ENCODE measurements around the gene LRCH4.
"Not testable (repeated sequence)": the region's sequence is repeated elsewhere in the genome, so short reads cannot be mapped to it uniquely, and the experiment has no call there.

LRCH4 gene

DNA sequence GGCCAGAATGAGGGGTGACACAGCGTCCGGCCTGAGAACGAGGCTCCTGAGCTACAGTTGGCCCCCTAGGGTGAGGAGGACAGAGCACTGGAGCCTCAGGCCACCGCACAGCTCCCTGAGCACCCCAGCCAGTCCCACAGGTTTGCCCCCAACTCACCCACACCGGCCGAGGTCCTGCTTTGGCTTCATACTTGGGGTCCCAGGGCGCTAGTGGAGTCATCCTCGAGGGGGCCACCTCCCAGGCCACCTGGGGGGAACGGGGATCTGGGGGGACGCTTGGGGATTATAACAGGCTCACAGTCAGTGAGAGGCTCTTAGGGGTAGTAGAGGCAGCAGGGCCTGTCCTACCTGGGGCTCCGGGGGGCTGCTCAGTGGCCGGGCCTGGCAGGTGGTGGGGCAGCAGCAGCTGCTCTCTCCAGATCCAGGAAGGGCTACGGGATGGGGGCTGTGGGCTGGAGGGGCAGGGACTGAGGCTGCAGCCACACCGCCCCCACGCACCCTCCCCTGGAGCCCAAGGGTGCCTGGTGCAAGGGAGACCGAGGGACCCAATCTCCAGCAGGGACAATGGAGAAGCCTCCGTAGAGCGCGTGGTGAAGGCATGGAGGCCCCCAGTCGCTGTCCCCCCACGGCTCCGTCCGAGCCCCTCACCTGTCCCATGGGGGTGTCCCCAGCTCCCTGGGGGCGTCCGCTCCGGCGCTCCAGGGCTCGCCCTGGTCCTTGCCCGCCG is 12.8 kb downstream of the LRCH4 start:
- Mint-ChIP-seq H3K36me3 (ENCODE audit: insufficient read depth) (peaks cover 37% of the 10 kb centered on the region), H3K9me3 (no peaks in the 10 kb centered on the region), H3K27me3 (no peaks in the 10 kb centered on the region), H3K4me1 (ENCODE audit: low read depth in 2 of 2) (peaks cover 17% of the 10 kb centered on the region in 2 donors), H3K4me3 (no peak overlapping the region), H3K27ac (peak overlapping the region in 1 of 2 donors; percentile 80)
- no peak for DNase-seq
- no peak for ATAC-seq (replicated peaks)

DNA sequence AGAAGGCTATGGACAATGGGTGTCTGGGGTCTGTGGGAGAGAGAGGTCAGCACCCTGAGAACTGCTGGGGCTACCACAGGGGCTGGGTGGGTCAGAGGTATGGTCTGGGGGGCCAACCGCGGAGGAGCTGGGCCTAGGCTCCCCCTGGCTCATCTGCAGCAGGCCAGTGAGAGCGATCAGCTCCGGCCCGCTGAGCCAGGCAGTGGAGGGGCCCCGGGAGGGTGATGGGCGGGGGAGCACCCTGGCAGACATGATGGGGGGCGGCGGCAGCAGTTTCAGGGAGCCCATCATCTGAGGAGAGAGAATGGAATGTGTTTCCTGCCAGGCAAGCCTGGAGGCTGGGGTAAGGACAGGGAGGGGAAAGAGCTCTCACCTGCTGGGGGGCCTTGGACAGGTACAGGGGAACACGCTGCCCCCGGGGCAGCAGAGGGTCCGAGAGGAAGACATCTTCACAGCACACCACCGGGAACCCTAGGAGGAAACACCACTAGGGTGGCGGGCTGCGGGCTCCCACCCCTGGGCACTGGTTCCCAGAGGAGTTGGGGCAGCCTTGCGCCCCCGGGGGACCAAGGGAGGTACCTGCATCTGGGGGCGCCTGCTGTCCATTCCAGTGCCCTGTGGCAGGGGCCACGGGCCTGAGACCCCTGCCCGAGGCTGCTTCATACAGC is 13.5 kb downstream of the LRCH4 start:
- DNase-seq, result no peak
- peak overlapping the region in 1 of 2 donors; percentile 17 for H3K4me3 Mint-ChIP-seq
- peak overlapping the region; percentile 31 to 80 for H3K27ac Mint-ChIP-seq
- H3K9me3 Mint-ChIP-seq, result no peaks in the 10 kb centered on the region
- peaks cover 22 to 23% of the 10 kb centered on the region in 2 donors for H3K4me1 Mint-ChIP-seq (ENCODE audit: low read depth in 2 of 2)
- no peak for ATAC-seq (replicated peaks)
- no peaks in the 10 kb centered on the region for H3K27me3 Mint-ChIP-seq
- H3K36me3 Mint-ChIP-seq (ENCODE audit: insufficient read depth), result peaks cover 38% of the 10 kb centered on the region

DNA sequence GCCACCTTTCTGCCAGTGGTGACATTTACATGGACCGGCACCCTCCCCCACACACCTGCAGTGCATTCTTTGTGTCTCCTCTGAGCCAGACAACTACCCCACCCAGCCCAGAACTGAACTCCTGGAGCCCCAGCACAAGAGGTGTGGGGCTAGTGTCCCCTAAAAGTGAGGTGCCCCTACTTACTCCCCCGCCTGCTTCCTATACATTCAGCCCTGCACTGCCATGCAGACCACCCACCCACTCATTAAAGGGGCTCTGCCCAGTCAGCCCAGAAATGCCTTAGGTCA is 14.2 kb downstream of the LRCH4 start:
- ATAC-seq (replicated peaks), result no peak
- Mint-ChIP-seq H3K27ac (peak overlapping the region; percentile 31 to 80), H3K4me1 (ENCODE audit: low read depth in 2 of 2) (peaks cover 22 to 23% of the 10 kb centered on the region in 2 donors), H3K4me3 (peak overlapping the region in 1 of 2 donors; percentile 17), H3K27me3 (no peaks in the 10 kb centered on the region), H3K9me3 (no peaks in the 10 kb centered on the region), H3K36me3 (ENCODE audit: insufficient read depth) (peaks cover 41% of the 10 kb centered on the region)
- DNase-seq, result no peak

DNA sequence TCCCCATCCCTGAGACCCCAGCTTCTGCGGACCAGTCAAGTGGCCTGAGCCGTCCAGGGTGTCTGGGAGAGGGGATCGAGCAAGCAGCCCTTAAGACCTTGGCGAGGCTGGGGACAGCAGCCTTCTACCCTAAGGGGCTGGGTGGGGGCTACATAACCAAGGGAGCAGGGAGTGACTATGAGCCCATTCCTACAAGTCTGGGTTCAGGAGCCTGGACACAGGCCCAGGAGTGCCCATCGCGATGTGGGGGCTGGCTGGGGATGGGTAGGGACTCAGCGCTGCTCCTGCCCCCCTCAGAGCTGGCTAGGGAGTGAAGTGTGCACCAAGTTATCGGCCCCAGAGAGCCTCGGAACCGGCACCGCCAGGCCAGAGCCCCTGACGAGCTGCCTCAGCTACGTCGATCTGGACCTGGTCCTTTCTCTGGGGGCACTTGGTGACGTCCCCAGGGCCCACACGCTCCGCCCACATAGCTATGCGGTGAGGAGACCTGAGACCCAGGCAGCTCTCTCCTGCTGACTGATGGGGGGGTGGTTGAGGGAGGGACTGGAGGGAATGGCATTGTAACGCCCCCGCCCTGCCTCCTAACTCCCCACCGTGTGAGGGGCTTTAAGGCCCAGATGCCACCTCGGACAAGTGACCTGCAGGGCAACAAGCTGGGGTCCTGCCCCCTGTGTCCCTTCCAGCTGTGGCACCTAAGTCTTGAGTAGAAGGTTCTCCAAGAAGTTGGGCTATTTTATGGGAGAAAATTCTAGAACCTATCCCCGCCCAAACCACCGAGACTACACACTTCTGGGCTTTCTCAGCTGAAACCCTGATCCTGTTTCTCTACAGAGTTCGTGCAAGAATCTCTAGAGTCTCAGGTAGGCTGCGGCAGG is 14.7 kb downstream of the LRCH4 start:
- Mint-ChIP-seq H3K9me3 (no peaks in the 10 kb centered on the region), H3K27ac (peak overlapping the region; percentile 31 to 86), H3K4me1 (ENCODE audit: low read depth in 2 of 2) (peaks cover 22 to 23% of the 10 kb centered on the region in 2 donors), H3K4me3 (peak overlapping the region in 1 of 2 donors; percentile 71), H3K36me3 (ENCODE audit: insufficient read depth) (peaks cover 47% of the 10 kb centered on the region), H3K27me3 (no peaks in the 10 kb centered on the region)
- DNase-seq (no peak), ATAC-seq (replicated peaks) (no peak)

DNA sequence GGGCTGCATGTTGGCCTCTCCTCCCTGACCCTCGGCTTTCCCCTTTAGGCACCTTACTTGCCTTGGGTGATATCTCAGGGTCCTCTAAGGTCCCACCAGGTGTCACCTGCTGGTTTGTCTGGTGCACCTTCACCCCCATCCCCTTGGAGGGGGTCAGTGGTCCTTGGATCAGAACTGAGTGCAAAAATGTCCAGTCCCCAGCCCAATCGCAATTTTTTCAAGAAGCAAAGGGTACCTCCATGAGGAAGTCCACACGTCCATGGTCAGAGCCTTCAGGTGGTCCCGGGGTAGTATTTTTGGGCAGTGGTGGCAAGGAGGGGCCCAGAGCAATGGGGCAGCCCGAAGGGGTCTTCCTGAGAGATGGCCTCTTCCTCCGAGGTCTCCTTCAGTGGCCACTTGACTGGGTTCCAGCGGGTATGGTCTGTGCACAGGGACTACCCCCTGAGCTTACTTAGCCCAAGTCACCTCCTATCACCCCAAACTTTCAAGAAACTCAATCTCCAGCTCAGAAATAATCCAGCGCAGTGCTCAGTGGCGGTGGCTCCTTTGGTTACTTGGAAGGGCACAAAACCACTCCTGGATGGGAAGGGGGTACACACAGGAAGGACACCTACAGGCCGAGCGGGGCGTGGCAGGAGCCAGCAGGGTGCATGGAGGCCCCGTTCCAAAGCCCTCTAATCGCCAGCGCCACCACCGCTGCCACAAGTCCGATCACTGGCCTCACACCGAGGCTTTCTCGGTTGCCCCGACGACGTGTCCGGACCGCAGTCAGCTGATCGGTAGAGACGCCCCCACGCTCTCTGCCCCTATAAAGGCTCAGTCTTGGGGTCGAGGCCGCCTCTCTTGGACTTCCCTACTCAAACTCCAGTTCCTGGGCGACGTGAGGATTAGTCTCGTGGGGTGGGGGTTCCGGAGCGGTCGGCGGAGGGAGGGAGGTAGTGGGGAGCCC is 16.8 kb downstream of the LRCH4 start:
- H3K4me3 Mint-ChIP-seq, result peak overlapping the region; percentile 56 to 71
- H3K4me1 Mint-ChIP-seq (ENCODE audit: low read depth in 2 of 2), result peaks cover 22 to 26% of the 10 kb centered on the region in 2 donors
- peaks cover 56% of the 10 kb centered on the region for H3K36me3 Mint-ChIP-seq (ENCODE audit: insufficient read depth)
- no peaks in the 10 kb centered on the region for H3K9me3 Mint-ChIP-seq
- peak; percentile 26 for ATAC-seq (replicated peaks)
- peak overlapping the region; percentile 21 to 42 for H3K27ac Mint-ChIP-seq
- no peaks in the 10 kb centered on the region for H3K27me3 Mint-ChIP-seq
- peak; percentile 38 to 48 (median 40) for DNase-seq

DNA sequence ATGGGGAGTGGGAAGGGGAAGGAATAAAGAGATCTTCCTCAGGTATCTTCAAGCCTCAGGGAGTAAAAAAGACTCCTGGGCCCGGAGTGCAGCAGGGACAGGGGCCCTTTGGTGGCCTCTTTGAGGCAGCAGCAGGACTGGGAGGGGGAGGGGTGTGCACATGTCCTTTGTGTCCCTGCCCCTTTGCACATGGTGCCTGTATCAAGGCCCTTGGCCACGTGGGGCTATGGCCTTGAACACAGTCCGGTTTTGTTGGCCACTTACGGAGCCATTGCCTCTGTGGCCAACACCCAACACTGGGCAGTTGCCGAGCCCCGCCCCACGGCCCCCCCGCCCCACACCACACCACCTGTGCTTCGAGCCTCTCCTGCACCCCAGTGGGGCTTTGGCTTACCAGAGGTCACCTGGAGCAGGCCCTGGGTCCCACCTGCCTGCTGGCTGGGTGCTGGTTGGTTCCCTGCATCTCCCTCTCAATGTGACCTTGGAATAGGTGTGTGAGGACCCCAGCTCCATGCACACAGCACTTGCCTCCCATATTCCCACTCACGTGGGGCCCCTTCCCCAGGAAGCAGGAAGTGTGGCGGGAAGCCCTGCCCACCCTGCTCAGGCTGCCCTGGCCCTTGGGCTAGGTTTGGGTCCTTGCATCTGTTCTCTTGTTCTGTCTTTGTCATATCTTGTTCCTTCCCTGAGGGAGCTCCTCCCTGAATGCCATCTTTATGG is 17.6 kb downstream of the LRCH4 start:
- Mint-ChIP-seq H3K4me3 (no peak overlapping the region), H3K9me3 (no peaks in the 10 kb centered on the region), H3K36me3 (ENCODE audit: insufficient read depth) (peaks cover 59% of the 10 kb centered on the region)

DNA sequence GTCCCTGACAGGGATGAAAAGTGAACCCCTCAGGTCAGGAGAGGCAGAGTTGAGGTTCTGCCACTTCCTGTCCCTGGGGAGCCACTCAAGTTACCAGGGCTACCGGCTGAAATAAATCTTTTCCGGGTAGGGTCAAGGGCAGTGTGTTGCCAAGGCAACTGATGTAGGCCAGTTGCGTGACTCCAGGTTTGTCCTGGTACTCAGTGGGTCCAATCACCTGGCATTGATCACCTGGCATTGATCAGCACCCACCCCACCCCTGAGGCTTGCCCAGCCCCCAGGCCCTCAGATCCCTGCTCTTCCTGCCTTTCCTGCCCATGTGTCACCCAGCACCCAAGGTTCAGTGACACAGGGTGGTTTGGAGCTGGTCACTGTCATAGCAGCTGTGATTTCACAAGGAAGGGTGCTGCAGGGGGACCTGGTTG is 18.2 kb downstream of the LRCH4 start:
- peaks cover 56% of the 10 kb centered on the region for H3K36me3 Mint-ChIP-seq (ENCODE audit: insufficient read depth)
- H3K27me3 Mint-ChIP-seq, result no peaks in the 10 kb centered on the region
- no peak for ATAC-seq (replicated peaks)
- H3K27ac Mint-ChIP-seq, result peak overlapping the region in 1 of 2 donors; percentile 49
- H3K9me3 Mint-ChIP-seq, result no peaks in the 10 kb centered on the region
- no peak overlapping the region for H3K4me3 Mint-ChIP-seq
- peaks cover 26 to 32% of the 10 kb centered on the region in 2 donors for H3K4me1 Mint-ChIP-seq (ENCODE audit: low read depth in 2 of 2)
- DNase-seq, result no peak

More for the DNA sequence above, 17.6 kb downstream of the LRCH4 start:
- ATAC-seq (replicated peaks) (no peak), DNase-seq (no peak)
- H3K27ac Mint-ChIP-seq, result peak overlapping the region; percentile 42 to 49
- H3K4me1 Mint-ChIP-seq (ENCODE audit: low read depth in 2 of 2), result peaks cover 28 to 32% of the 10 kb centered on the region in 2 donors
- H3K27me3 Mint-ChIP-seq, result no peaks in the 10 kb centered on the region

DNA sequence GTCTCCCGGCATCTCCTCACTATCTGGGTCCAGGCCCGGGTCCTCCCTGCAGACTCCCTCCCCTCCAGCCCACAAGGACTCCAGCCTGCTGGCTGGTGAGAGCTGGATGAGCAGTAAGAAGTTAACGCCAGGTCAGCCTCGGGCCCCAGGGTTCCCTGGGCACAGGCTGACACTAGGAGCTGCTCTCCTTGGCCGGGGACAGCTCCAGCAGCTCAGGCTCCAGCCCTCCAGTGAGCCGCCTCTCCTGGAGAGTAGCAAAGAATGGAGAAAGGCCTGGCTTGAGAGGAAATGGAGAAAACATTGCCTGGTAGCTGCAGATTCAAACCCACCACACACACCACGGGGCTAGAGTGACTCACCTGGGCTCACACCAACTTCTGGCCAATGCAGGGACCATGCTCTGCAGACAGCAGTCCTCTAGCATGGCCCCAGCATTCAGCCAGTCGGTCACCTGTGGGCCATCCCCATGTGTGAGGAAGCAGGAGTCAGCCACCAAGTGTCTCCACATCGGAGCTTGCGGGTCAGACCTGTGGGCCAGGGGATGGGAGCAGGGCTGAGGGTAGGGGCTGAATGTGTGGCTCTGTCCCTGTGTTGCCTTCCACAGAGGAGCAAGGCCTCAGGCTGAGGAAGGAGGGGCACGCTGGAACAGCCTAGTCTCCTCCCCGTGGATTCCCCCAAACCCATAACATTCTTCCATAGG is 18.7 kb downstream of the LRCH4 start:
- Mint-ChIP-seq H3K36me3 (ENCODE audit: insufficient read depth) (peaks cover 56% of the 10 kb centered on the region), H3K4me1 (ENCODE audit: low read depth in 2 of 2) (peaks cover 26 to 31% of the 10 kb centered on the region in 2 donors)

DNA sequence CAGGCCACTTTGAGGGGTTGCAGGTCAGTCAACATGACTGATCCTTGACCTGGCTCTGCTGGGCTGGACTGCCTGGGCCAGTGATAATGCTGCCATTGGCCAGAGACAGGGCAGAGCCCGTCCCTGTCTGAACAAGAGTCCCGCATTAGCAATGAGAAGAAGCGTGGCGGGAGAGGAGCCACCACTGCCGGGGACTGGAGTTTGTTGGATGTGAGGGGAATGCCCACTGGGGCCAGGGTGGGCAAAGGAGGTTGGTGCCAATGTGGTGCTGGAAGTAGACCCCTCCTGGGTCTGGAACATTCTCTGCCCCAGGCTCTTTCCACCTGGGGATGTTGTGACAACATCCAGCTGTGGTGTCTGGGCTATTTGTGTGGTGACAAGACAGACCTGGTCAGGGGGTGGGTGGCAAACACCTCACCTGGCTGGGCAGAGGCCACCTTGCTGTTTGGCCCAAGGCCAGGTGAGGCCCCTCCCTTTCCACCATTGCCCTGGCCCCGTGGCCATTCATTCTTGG is 19.9 kb downstream of the LRCH4 start:
- Mint-ChIP-seq H3K9me3 (no peaks in the 10 kb centered on the region), H3K27me3 (no peaks in the 10 kb centered on the region), H3K36me3 (ENCODE audit: insufficient read depth) (peaks cover 58% of the 10 kb centered on the region), H3K27ac (no peak overlapping the region), H3K4me3 (no peak overlapping the region), H3K4me1 (ENCODE audit: low read depth in 2 of 2) (peaks cover 22 to 26% of the 10 kb centered on the region in 2 donors)
- DNase-seq (no peak), ATAC-seq (replicated peaks) (no peak)

More for the DNA sequence above, 18.7 kb downstream of the LRCH4 start:
- H3K4me3 Mint-ChIP-seq, result no peak overlapping the region
- peak overlapping the region; percentile 10 to 49 for H3K27ac Mint-ChIP-seq
- ATAC-seq (replicated peaks) (no peak), DNase-seq (no peak)
- H3K9me3 Mint-ChIP-seq, result no peaks in the 10 kb centered on the region
- no peaks in the 10 kb centered on the region for H3K27me3 Mint-ChIP-seq

DNA sequence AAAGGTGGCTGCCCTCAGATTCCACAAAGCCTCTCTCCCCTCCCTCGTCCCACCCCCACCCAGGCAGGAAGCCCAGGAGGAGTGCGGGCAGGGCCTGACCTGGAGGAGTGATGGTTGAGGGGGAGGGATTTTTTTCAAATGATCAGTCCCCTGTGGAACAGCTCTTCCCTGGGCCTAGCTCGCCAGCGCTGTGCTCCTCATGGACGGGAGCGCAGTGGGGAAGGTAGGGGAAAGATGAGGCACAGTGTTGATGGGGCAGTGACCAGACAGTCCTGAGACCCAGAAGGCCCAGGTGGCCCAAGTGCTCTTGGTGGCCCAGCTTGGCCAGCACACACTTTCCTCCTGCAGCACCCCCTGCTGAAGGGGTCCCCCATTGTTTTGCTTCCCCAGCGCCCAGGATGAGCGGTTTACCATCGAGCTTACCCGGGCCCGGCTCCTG is 20.8 kb downstream of the LRCH4 start:
- H3K4me3 Mint-ChIP-seq, result no peak overlapping the region
- H3K9me3 Mint-ChIP-seq, result no peaks in the 10 kb centered on the region
- H3K27ac Mint-ChIP-seq, result peak overlapping the region in 1 of 2 donors; percentile 24
- peaks cover 49% of the 10 kb centered on the region for H3K36me3 Mint-ChIP-seq (ENCODE audit: insufficient read depth)
- no peaks in the 10 kb centered on the region for H3K27me3 Mint-ChIP-seq
- DNase-seq, result no peak
- H3K4me1 Mint-ChIP-seq (ENCODE audit: low read depth in 2 of 2), result peaks cover 22 to 26% of the 10 kb centered on the region in 2 donors
- ATAC-seq (replicated peaks), result no peak

DNA sequence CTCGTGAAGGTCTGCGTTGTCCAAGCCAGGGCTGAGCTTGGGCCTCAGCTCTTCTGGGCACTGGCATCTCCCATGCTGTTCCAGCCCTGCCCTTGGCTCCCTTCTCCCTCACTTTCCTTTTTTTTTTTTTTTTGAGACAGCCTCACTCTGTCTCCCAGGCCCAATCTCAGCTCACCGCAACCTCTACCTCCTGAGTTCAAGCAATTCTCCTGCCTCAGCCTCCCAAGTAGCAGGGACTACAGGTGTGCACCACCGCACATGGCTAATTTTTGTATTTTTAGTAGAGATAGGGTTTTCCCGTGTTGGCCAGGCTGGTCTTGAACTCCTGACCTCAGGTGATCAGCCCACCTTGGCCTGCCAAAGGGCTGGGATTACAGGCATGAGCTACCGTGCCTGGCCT is 21.5 kb downstream of the LRCH4 start:
- H3K27ac Mint-ChIP-seq, result peak overlapping the region in 1 of 2 donors; percentile 24
- DNase-seq; ATAC-seq (replicated peaks); H3K27me3 Mint-ChIP-seq; H3K9me3 Mint-ChIP-seq; H3K4me3 Mint-ChIP-seq: not testable (repeated sequence)
- peaks cover 23 to 26% of the 10 kb centered on the region in 2 donors for H3K4me1 Mint-ChIP-seq (ENCODE audit: low read depth in 2 of 2)
- H3K36me3 Mint-ChIP-seq (ENCODE audit: insufficient read depth), result peaks cover 51% of the 10 kb centered on the region

All from effector memory CD8-positive, alpha-beta T cell (primary cell).